OCI-LY7 (cell line): ENCODE data around the gene P3H3. TPM values are rescaled to one million over a fixed set of nuclear protein-coding genes. Genes with fewer than 3 reads are reported as not detected.
A peak's percentile ranks its signal among the peaks of the same experiment; 100 is the strongest.

Source experiments
- BruUV-seq: library from RNA; stranded (reverse); fragments of 400-500 nt; replicated peaks from 2 replicates; lab custom pipeline; 2021; lab: Mats Ljungman, UMichigan
- CTCF ChIA-PET: fragments of 300-600 bp; sonication (Branson Sonifier 250); formaldehyde crosslinking; loops from one replicate; lab custom pipeline; 2022; ENCODE audit warnings: antibody characterized with exemption; ENCODE audit not compliant: unreplicated experiment; lab: Charles Lee
- POLR2A ChIA-PET: fragments of 300-600 bp; sonication (Branson Sonifier 250); formaldehyde crosslinking; loops from one replicate; lab custom pipeline; 2022; ENCODE audit warnings: antibody characterized with exemption; lab: Charles Lee
- DNase-seq: peaks from one replicate; pipeline ENCODE4 v3.0.0-alpha.2; 2015; ENCODE audit warnings: low spot score
- H2AFZ ChIP-seq: fragments of 200-600 bp; sonication (generic), shearing (Covaris generic); 2 replicates; pipeline ENCODE4 v1.6.1; 2014; ENCODE audit warnings: mild to moderate bottlenecking, antibody characterized with exemption, low read length, moderate library complexity
- H3K27ac ChIP-seq: fragments of 200-600 bp; sonication (generic); 2 replicates; pipeline ENCODE4 v1.5.1; 2014; ENCODE audit warnings: mixed run types, low read depth, mild to moderate bottlenecking, moderate library complexity, low read length, inconsistent platforms; ENCODE audit not compliant: poor library complexity, severe bottlenecking
- H3K36me3 ChIP-seq: fragments of 200-600 bp; sonication (generic); 2 replicates; pipeline ENCODE4 v1.6.1; 2014; ENCODE audit warnings: mild to moderate bottlenecking, antibody characterized with exemption, low read length, moderate library complexity, mixed read lengths; ENCODE audit not compliant: insufficient read depth
- H3K4me1 ChIP-seq: fragments of 200-600 bp; sonication (generic); 2 replicates; pipeline ENCODE4 v1.5.1; 2014; ENCODE audit warnings: mild to moderate bottlenecking, low read length; ENCODE audit not compliant: insufficient read depth, poor library complexity, severe bottlenecking
- H3K4me2 ChIP-seq: fragments of 200-600 bp; sonication (generic); 2 replicates; pipeline ENCODE4 v1.6.1; 2014; ENCODE audit warnings: mild to moderate bottlenecking, low read length
- H3K4me3 ChIP-seq: fragments of 200-600 bp; sonication (generic); 2 replicates; pipeline ENCODE4 v1.5.1; 2014; ENCODE audit warnings: mild to moderate bottlenecking, low read depth, low read length; ENCODE audit not compliant: poor library complexity, severe bottlenecking
- H3K79me2 ChIP-seq: fragments of 200-600 bp; sonication (generic); 2 replicates; pipeline ENCODE4 v1.6.1; 2016; ENCODE audit warnings: low read depth, mild to moderate bottlenecking, low read length, moderate library complexity, mixed read lengths; ENCODE audit not compliant: insufficient read depth
- H3K9me2 ChIP-seq: fragments of 200-600 bp; sonication (generic); 2 replicates; pipeline ENCODE4 v1.6.1; 2016; ENCODE audit warnings: mild to moderate bottlenecking, low read length, mixed read lengths; ENCODE audit not compliant: insufficient read depth
- H3K9me3 ChIP-seq: fragments of 200-600 bp; sonication (generic); 2 replicates; pipeline ENCODE4 v1.6.1; 2014; ENCODE audit warnings: mild to moderate bottlenecking, mixed run types, low read length, mixed read lengths
- H4K20me1 ChIP-seq: fragments of 200-600 bp; sonication (generic); 2 replicates; pipeline ENCODE4 v1.6.1; 2014; ENCODE audit warnings: mild to moderate bottlenecking, antibody characterized with exemption, low read length, moderate library complexity, mixed read lengths; ENCODE audit not compliant: insufficient read depth
- EZH2phosphoT487 ChIP-seq: fragments of 200-600 bp; sonication (generic); IDR thresholded peaks from 2 replicates; pipeline ENCODE4 v1.6.1; 2018; ENCODE audit warnings: low read depth, borderline replicate concordance, mild to moderate bottlenecking, mixed run types, antibody characterized with exemption, low read length, moderate library complexity, mixed read lengths
- intact Hi-C: fragments of 100-400 bp; cut with micrococcal nuclease; formaldehyde crosslinking; loops from one replicate; pipeline ENCODE4 v1.10.0; 2022; ENCODE audit not compliant: unreplicated experiment
- total RNA-seq, 2 experiments: library from RNA; depleted of rRNA in 1 of 2; stranded (reverse); fragments of >200 nt in 1 of 2; shearing (Covaris generic) in 1 of 2; gene quantifications; 2 replicates each; pipeline ENCODE4 v1.2.3, GENCODE V29; 2014 to 2022
- TF ChIP-seq, protein P1 (sequence below): fragments of 200-600 bp; sonication (generic); conservative IDR thresholded peaks from 2 replicates; pipeline ENCODE4 v1.5.1; 2014; ENCODE audit warnings: mild to moderate bottlenecking, antibody characterized with exemption, low read length, moderate library complexity, mixed read lengths

The P3H3 gene
- total RNA-seq, 2 experiments from 2014 or later = 0.93 to 1.0 TPM

DNA sequence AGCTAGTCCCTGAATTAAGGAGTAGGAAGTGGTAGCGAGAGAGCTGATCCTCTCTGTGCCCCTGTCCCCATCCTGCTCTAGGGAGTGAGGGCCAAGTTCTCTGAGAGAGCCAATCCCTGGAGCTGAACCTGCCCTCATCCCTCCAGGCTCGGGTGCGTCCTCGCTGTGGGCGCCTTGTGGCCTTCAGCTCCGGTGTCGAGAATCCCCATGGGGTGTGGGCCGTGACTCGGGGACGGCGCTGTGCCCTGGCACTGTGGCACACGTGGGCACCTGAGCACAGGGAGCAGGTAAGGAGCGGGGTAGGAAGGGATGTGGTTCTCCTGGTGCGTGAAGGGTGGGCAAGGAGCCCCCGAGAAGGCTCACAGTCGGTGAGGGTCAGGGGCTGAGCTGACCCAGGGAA, 10.6 kb downstream of the P3H3 start:
- no peaks in the 10 kb centered on the region for H4K20me1 ChIP-seq
- peaks cover 54% of the 10 kb centered on the region for H3K4me1 ChIP-seq
- ChIA-PET POLR2A (interaction anchor here (1.2 to 4.4 kb wide), 6 partner anchors 9 to 65 kb away, joined by 3 to 101 read pairs (median 9); partner anchors contain the start of genes CDCA3, TPI1 and USP5), CTCF (interaction anchor here (1.4 to 2.6 kb wide), 3 partner anchors 10 to 128 kb away, joined by 3 to 8 read pairs (median 4); partner anchors contain the start of gene MLF2)
- no peaks in the 10 kb centered on the region for H3K9me3 ChIP-seq
- no peak overlapping the region for H3K4me3 ChIP-seq
- no peak overlapping the region for H2AFZ ChIP-seq
- intact Hi-C loops = no loop called here
- TF ChIP-seq EZH2phosphoT487 = no peak
- TF ChIP-seq, protein P1, sequence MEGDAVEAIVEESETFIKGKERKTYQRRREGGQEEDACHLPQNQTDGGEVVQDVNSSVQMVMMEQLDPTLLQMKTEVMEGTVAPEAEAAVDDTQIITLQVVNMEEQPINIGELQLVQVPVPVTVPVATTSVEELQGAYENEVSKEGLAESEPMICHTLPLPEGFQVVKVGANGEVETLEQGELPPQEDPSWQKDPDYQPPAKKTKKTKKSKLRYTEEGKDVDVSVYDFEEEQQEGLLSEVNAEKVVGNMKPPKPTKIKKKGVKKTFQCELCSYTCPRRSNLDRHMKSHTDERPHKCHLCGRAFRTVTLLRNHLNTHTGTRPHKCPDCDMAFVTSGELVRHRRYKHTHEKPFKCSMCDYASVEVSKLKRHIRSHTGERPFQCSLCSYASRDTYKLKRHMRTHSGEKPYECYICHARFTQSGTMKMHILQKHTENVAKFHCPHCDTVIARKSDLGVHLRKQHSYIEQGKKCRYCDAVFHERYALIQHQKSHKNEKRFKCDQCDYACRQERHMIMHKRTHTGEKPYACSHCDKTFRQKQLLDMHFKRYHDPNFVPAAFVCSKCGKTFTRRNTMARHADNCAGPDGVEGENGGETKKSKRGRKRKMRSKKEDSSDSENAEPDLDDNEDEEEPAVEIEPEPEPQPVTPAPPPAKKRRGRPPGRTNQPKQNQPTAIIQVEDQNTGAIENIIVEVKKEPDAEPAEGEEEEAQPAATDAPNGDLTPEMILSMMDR = no peak
- DNase-seq = no peak
- H3K4me2 ChIP-seq = peak overlapping the region; percentile 81
- BruUV-seq = no TSS peak
- no peaks in the 10 kb centered on the region for H3K36me3 ChIP-seq
- H3K27ac ChIP-seq = peak overlapping the region; percentile 92
- H3K79me2 ChIP-seq = no peaks in the 10 kb centered on the region
- no peaks in the 10 kb centered on the region for H3K9me2 ChIP-seq

DNA sequence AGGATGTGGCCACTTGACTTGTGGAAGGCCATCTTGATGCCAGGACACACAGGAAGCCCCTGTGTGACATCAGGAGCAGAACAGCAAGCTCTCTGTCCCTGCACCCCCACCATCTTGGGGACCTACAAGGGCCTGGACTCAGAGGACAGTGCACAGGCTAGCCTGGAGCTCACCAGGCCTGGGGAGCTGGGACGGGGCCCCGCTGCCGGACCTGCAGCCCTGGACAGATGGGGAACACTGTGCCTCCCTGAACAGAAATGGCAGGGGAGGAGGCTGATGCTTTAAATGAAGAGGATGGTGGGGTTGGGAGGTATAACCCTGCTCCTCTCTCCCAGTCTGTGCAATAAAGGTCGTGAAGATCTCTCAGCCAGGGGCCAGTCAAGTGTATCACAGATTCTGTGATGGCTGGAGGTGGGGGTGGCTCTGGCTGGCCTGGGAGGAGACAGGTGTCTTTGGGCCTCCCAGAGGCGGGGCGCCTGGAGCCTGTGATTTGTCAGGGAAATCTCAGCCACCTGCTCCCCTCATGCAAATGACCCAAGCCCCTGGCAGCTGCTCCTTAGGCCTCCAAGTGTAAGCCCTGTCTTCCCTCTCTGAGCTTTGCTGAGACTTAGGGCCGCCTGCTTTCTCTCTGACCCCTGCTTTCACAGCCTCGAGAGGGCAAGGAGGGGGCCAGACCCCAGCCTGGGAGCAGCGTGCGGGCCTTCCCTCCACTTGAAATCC, 11.4 kb downstream of the P3H3 start:
- H3K36me3 ChIP-seq = peaks cover 5% of the 10 kb centered on the region
- POLR2A ChIA-PET = interaction anchor here (0.5 to 4.4 kb wide), 16 partner anchors 9 to 306 kb away, joined by 3 to 101 read pairs (median 5); partner anchors contain the start of genes CDCA3, COPS7A, GAPDH and MLF2
- DNase-seq = peak; percentile 97
- no peaks in the 10 kb centered on the region for H3K9me2 ChIP-seq
- peak overlapping the region; percentile 57 for H3K4me3 ChIP-seq
- peak overlapping the region; percentile 92 for H3K27ac ChIP-seq
- peak overlapping the region; percentile 81 for H3K4me2 ChIP-seq
- no peaks in the 10 kb centered on the region for H4K20me1 ChIP-seq
- intact Hi-C loops = loop anchor here (1.0 kb wide), 1 partner anchor 29 kb away; no protein-coding TSS in a partner anchor
- CTCF ChIA-PET = interaction anchor here (0.9 to 2.6 kb wide), 7 partner anchors 9 to 129 kb away, joined by 3 to 8 read pairs (median 5); partner anchors contain the start of genes MLF2 and SPSB2
- BruUV-seq = no TSS peak
- H3K4me1 ChIP-seq = peaks cover 55% of the 10 kb centered on the region
- H2AFZ ChIP-seq = 0 out of 2 replicates have a peak overlapping the region, but pooled peaks have one; percentile 2
- H3K9me3 ChIP-seq = no peaks in the 10 kb centered on the region
- no peak for TF ChIP-seq EZH2phosphoT487
- TF ChIP-seq, protein P1 = no peak
- no peaks in the 10 kb centered on the region for H3K79me2 ChIP-seq
